Trophoblast cell (in vitro differentiated cells and primary cell): ENCODE results near the gene ITGA1.

Experiments
- DNase-seq, 2 donors: peaks; one replicate each; pipeline ENCODE4 v3.0.0-alpha.2; 2016
- H2AFZ ChIP-seq: 2 replicates; pipeline ENCODE4 v1.6.1; 2013; ENCODE audit warnings: low read length, moderate library complexity, mild to moderate bottlenecking; ENCODE audit not compliant: insufficient read depth, poor library complexity
- H2AK5ac ChIP-seq: 2 replicates; pipeline ENCODE4 v1.6.1; 2013; ENCODE audit warnings: mild to moderate bottlenecking, low read length
- H2BK120ac ChIP-seq: 2 replicates; pipeline ENCODE4 v1.6.1; 2013; ENCODE audit warnings: low read length, mild to moderate bottlenecking, moderate library complexity; ENCODE audit not compliant: insufficient read depth, poor library complexity
- H2BK12ac ChIP-seq: 2 replicates; pipeline ENCODE4 v1.6.1; 2013; ENCODE audit warnings: mild to moderate bottlenecking, low read length, moderate library complexity
- H2BK5ac ChIP-seq: 2 replicates; pipeline ENCODE4 v1.6.1; 2013; ENCODE audit warnings: low read length, low read depth, moderate library complexity, mild to moderate bottlenecking; ENCODE audit not compliant: poor library complexity
- H3K14ac ChIP-seq: 2 replicates; pipeline ENCODE4 v1.6.1; 2013; ENCODE audit warnings: mild to moderate bottlenecking, low read length
- H3K18ac ChIP-seq: 2 replicates; pipeline ENCODE4 v1.6.1; 2013; ENCODE audit warnings: mild to moderate bottlenecking, low read length
- H3K23ac ChIP-seq: 2 replicates; pipeline ENCODE4 v1.6.1; 2013; ENCODE audit warnings: low read length
- H3K27ac ChIP-seq: 2 replicates; pipeline ENCODE4 v1.5.1; 2013; ENCODE audit warnings: low read depth, mild to moderate bottlenecking, inconsistent platforms, low read length, moderate library complexity
- H3K27me3 ChIP-seq: 2 replicates; pipeline ENCODE4 v1.6.1; 2013; ENCODE audit warnings: inconsistent platforms, mild to moderate bottlenecking, low read length, moderate library complexity; ENCODE audit not compliant: insufficient read depth
- H3K36me3 ChIP-seq, 2 experiments: 1 replicate in 1 of 2; 2 replicates in 1 of 2; pipeline ENCODE4 v1.6.1; 2013; ENCODE audit warnings: low read length in 2 of 2, mild to moderate bottlenecking in 2 of 2, moderate library complexity in 1 of 2; ENCODE audit not compliant: insufficient read depth in 2 of 2, control insufficient read depth in 1 of 2
- H3K4ac ChIP-seq: 2 replicates; pipeline ENCODE4 v1.6.1; 2013; ENCODE audit warnings: low read depth, mild to moderate bottlenecking, low read length, moderate library complexity
- H3K4me1 ChIP-seq, 2 experiments: 1 replicate in 1 of 2; 2 replicates in 1 of 2; pipeline ENCODE4 v1.6.1; 2013; ENCODE audit warnings: low read length in 2 of 2, mild to moderate bottlenecking in 2 of 2, moderate library complexity in 1 of 2; ENCODE audit not compliant: insufficient read depth in 2 of 2, control insufficient read depth in 1 of 2
- H3K4me2 ChIP-seq: 2 replicates; pipeline ENCODE4 v1.6.1; 2013; ENCODE audit warnings: inconsistent platforms, mild to moderate bottlenecking, low read length, moderate library complexity
- H3K4me3 ChIP-seq: 2 replicates; pipeline ENCODE4 v1.5.1; 2013; ENCODE audit warnings: mild to moderate bottlenecking, low read depth, low read length, inconsistent platforms
- H3K79me1 ChIP-seq: one replicate; pipeline ENCODE4 v1.6.1; 2013; ENCODE audit warnings: low read length
- H3K79me2 ChIP-seq: 2 replicates; pipeline ENCODE4 v1.6.1; 2013; ENCODE audit warnings: low read length, mild to moderate bottlenecking; ENCODE audit not compliant: control insufficient read depth, insufficient read depth, poor library complexity
- H3K9ac ChIP-seq: 2 replicates; pipeline ENCODE4 v1.6.1; 2013; ENCODE audit warnings: mild to moderate bottlenecking, low read length
- H3K9me3 ChIP-seq: 2 replicates; pipeline ENCODE4 v1.6.1; 2013; ENCODE audit warnings: low read depth, mild to moderate bottlenecking, control low read depth, inconsistent platforms, low read length; ENCODE audit not compliant: insufficient read depth
- H4K12ac ChIP-seq: 2 replicates; pipeline ENCODE4 v1.6.1; 2013; ENCODE audit warnings: low read depth, mild to moderate bottlenecking, low read length, moderate library complexity
- H4K8ac ChIP-seq: 2 replicates; pipeline ENCODE4 v1.6.1; 2013; ENCODE audit warnings: low read depth, mild to moderate bottlenecking, low read length, moderate library complexity
- H4K91ac ChIP-seq: one replicate; pipeline ENCODE4 v1.6.1; 2013; ENCODE audit warnings: low read depth, mild to moderate bottlenecking, low read length, moderate library complexity
- WGBS: extraction: QIAGEN DNeasy Blood & Tissue Kit; methylation state at CpG from one replicate; pipeline ENCODE4 v1.1.7; 2013; ENCODE audit warnings: missing lambda C conversion rate; ENCODE audit not compliant: insufficient read length, insufficient coverage; ENCODE audit errors: extremely low coverage; 5-methylcytosine and 5-hydroxymethylcytosine counted together

ITGA1 gene

DNA sequence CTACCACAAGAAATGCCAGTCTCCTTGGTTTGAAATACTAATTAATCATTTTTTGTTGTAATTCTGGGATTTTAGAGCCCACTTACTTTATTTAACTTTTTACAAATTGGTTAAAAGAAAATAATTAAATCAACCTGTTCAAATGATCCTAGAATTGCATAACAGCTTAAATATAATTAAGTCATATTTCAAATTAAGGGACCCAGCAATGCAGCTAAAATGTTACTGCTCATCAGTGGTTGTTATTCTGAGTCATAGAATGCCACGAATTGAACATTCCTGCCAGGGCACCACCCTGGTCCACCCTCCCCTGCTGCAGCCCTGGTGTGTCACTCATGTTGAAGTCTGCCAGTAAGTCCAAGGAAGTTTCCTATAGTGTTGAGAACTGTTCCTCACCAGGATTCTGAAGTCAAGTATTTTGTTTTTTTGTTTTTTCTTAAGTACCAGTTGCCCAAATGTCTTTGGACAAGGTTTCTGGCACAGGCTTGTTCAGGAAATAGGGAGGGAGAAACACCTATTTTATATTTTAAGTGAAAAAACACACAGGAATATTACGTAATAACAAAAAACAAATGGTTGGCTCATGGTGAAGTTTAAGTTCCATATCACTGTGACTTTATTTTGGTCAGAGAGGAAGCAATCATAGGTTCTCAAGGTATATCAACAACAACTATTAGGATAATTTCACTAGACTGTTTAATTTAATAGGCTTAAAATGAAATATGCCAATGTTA is 4.3 kb upstream of the ITGA1 start:
- peaks cover 4% of the 10 kb centered on the region for H3K79me1 ChIP-seq
- H3K4me2 ChIP-seq, result no peak overlapping the region
- no peaks in the 10 kb centered on the region for H3K4me1 ChIP-seq
- H3K14ac ChIP-seq, result no peak overlapping the region
- H3K27me3 ChIP-seq, result no peaks in the 10 kb centered on the region
- H2AFZ ChIP-seq, result no peak overlapping the region
- H3K27ac ChIP-seq, result no peak overlapping the region
- no peak overlapping the region for H2BK5ac ChIP-seq
- no peak overlapping the region for H2AK5ac ChIP-seq
- H3K9ac ChIP-seq, result no peak overlapping the region
- H4K8ac ChIP-seq, result no peak overlapping the region
- no CpG with 5 or more reads among the region's 2 CpGs for WGBS
- no peak overlapping the region for H2BK120ac ChIP-seq
- no peak overlapping the region for H4K91ac ChIP-seq
- no peak overlapping the region for H3K18ac ChIP-seq
- no peaks in the 10 kb centered on the region for H3K36me3 ChIP-seq
- DNase-seq, result no peak
- H3K4me3 ChIP-seq, result no peak overlapping the region
- H3K79me2 ChIP-seq, result peaks cover 1% of the 10 kb centered on the region
- H3K23ac ChIP-seq, result no peak overlapping the region
- no peak overlapping the region for H2BK12ac ChIP-seq
- H4K12ac ChIP-seq, result no peak overlapping the region
- no peak overlapping the region for H3K4ac ChIP-seq
- H3K9me3 ChIP-seq, result no peaks in the 10 kb centered on the region

GRCh38 chr5:52784737-52785136 is 3.0 kb upstream of the ITGA1 start:
- H3K79me2 ChIP-seq, result peaks cover 1% of the 10 kb centered on the region
- H3K4me3 ChIP-seq, result no peak overlapping the region
- H2AK5ac ChIP-seq, result no peak overlapping the region
- H3K27me3 ChIP-seq, result no peaks in the 10 kb centered on the region
- no CpG with 5 or more reads among the region's 6 CpGs for WGBS
- H2AFZ ChIP-seq, result no peak overlapping the region
- H3K14ac ChIP-seq, result no peak overlapping the region
- no peak overlapping the region for H2BK120ac ChIP-seq
- H3K9me3 ChIP-seq, result no peaks in the 10 kb centered on the region
- H3K23ac ChIP-seq, result no peak overlapping the region
- H3K27ac ChIP-seq, result no peak overlapping the region
- H3K36me3 ChIP-seq, result no peaks in the 10 kb centered on the region
- H3K4me2 ChIP-seq, result no peak overlapping the region
- H3K9ac ChIP-seq, result no peak overlapping the region
- H2BK5ac ChIP-seq, result no peak overlapping the region
- H3K4me1 ChIP-seq, result no peaks in the 10 kb centered on the region
- no peak overlapping the region for H4K12ac ChIP-seq
- no peak overlapping the region for H2BK12ac ChIP-seq
- no peak overlapping the region for H4K91ac ChIP-seq
- H3K4ac ChIP-seq, result no peak overlapping the region
- H3K18ac ChIP-seq, result no peak overlapping the region
- no peak overlapping the region for H4K8ac ChIP-seq
- peaks cover 4% of the 10 kb centered on the region for H3K79me1 ChIP-seq
- DNase-seq, result no peak

GRCh38 chr5:52786391-52786790 is 1.3 kb upstream of the ITGA1 start:
- Histone ChIP-seq H3K18ac (no peak overlapping the region), H2AK5ac (no peak overlapping the region), H4K12ac (no peak overlapping the region), H2AFZ (no peak overlapping the region), H3K14ac (no peak overlapping the region), H3K4ac (no peak overlapping the region), H3K9me3 (no peaks in the 10 kb centered on the region), H4K91ac (no peak overlapping the region), H2BK12ac (no peak overlapping the region), H3K4me3 (no peak overlapping the region), H3K36me3 (no peaks in the 10 kb centered on the region), H3K79me2 (peaks cover 1% of the 10 kb centered on the region), H3K4me1 (no peaks in the 10 kb centered on the region), H3K9ac (no peak overlapping the region), H3K27me3 (no peaks in the 10 kb centered on the region), H3K79me1 (peaks cover 4% of the 10 kb centered on the region), H2BK5ac (no peak overlapping the region), H2BK120ac (no peak overlapping the region), H3K4me2 (no peak overlapping the region), H3K27ac (no peak overlapping the region), H3K23ac (no peak overlapping the region), H4K8ac (no peak overlapping the region)
- DNase-seq, result no peak
- no CpG with 5 or more reads among the region's 4 CpGs for WGBS

- Histone ChIP-seq H3K79me2 (peaks cover 1% of the 10 kb centered on the region), H3K27me3 (no peaks in the 10 kb centered on the region)
Measured at GRCh38 chr5:52786949-52787599, 642 bp upstream of the ITGA1 start.

More at GRCh38 chr5:52786949-52787599, 642 bp upstream of the ITGA1 start:
- H3K18ac ChIP-seq, result no peak overlapping the region
- no peak overlapping the region for H2AFZ ChIP-seq
- H3K9me3 ChIP-seq, result no peaks in the 10 kb centered on the region
- no peak overlapping the region for H3K14ac ChIP-seq
- peaks cover 4% of the 10 kb centered on the region for H3K79me1 ChIP-seq
- H4K12ac ChIP-seq, result no peak overlapping the region
- H2AK5ac ChIP-seq, result peak overlapping the region; percentile 29
- H2BK120ac ChIP-seq, result peak overlapping the region; percentile 51
- H3K27ac ChIP-seq, result no peak overlapping the region
- H3K4me2 ChIP-seq, result peak overlapping the region; percentile 82
- H2BK5ac ChIP-seq, result no peak overlapping the region
- H3K23ac ChIP-seq, result no peak overlapping the region
- H2BK12ac ChIP-seq, result peak overlapping the region; percentile 31
- H4K8ac ChIP-seq, result peak overlapping the region; percentile 47
- no peaks in the 10 kb centered on the region for H3K4me1 ChIP-seq
- no peaks in the 10 kb centered on the region for H3K36me3 ChIP-seq
- no peak overlapping the region for H3K9ac ChIP-seq
- DNase-seq, result peak; percentile 34 to 71
- H4K91ac ChIP-seq, result no peak overlapping the region
- no peak overlapping the region for H3K4ac ChIP-seq
- no peak overlapping the region for H3K4me3 ChIP-seq
- WGBS, result no CpG with 5 or more reads among the region's 11 CpGs
